HG03457 (cell line): Measurements from ENCODE around the gene BPI.
"Not testable (repeated sequence)": the region's sequence is repeated elsewhere in the genome, so short reads cannot be mapped to it uniquely, and the experiment has no call there.

ENCODE experiments used
- ATAC-seq: cut with Tn5 transposase; IDR thresholded peaks from one replicate; pipeline ENCODE4 v1.9.1; 2021; ENCODE audit warnings: moderate number of reproducible peaks; ENCODE audit not compliant: unreplicated experiment

Gene BPI

DNA sequence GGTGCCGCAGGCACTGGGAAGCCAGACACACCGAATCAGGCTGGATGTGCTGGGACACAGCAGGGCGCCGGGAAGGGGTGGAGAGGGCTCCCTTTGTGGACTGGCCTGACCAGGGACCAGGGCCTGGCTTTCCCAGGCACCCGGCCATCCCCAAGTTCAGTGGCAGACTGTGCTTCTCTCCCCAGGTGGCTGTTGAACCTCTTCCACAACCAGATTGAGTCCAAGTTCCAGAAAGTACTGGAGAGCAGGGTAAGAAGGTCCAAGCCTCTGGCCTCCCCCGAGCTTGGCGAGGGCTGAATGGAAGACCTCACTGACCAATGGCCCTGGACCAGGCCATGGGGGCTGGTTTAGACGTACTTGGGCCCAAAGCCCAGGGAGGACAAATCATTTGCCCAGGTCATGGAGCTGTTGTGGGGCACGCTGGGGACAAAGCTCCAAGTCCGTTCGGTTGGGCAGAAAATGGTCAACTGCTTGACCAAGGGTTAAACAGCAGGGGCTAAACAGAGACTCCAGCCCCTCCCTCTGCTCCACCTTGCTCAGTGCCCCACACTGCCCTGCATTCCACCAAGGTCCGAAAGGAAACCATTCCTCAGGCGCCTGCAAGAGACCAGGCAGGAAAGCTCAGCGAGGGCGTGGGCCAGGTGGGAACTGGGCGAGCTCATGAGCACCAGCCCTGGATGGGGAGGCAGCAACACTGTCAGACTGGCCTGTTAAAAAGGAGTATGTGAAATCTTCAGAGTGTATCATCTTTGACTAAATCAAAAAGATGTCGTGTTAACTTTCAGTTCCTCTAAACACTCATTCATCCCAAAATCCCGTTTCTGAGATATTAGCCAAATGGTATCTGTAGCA, 51.4 kb downstream of the BPI start:
- no peak for ATAC-seq

DNA sequence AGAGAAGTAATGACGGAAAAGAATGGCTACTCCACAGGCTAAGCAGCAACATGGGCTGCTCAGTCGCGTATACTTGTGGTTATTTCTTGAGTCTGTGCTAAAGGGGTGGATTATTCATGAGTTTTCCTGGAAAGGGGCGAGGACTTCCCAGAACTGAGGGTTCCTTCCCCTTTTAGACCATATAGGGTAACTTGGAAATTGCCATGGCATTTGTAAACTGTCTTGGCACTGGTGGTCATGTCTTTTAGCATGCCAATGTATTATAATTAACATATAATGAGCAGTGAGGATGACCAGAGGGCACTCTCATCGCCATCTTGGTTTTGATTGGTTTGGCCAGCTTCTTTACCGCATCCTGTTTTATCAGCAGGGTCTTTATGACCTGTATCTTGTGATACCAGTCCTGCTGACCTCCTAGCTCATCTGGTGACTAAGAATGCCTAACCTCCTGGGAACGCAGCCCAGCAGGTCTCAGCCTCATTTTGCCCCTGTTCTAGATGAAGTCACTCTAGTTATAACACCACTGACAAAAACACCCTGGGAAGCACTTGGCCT, 53.8 kb downstream of the BPI start:
- ATAC-seq, result no peak

DNA sequence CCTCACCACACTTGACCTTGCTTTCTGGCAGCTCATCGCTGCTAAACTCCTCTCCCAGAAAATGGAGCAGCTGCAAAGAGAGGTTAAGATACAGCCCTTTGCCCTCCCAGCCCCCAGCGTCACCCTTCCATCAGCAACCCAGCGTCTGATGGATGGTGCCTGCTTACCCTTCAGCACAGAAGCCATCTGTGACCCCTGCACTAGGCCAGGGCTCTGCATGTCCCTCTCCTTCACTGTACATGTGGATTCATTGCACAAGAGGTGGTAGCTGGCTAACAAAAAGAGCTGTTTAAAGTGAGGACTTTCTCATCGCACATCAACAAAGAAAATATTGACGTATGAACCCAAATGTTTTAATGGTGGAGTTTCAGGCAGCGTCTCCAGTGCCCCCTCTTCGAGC, 54.6 kb downstream of the BPI start:
- ATAC-seq, result no peak

DNA sequence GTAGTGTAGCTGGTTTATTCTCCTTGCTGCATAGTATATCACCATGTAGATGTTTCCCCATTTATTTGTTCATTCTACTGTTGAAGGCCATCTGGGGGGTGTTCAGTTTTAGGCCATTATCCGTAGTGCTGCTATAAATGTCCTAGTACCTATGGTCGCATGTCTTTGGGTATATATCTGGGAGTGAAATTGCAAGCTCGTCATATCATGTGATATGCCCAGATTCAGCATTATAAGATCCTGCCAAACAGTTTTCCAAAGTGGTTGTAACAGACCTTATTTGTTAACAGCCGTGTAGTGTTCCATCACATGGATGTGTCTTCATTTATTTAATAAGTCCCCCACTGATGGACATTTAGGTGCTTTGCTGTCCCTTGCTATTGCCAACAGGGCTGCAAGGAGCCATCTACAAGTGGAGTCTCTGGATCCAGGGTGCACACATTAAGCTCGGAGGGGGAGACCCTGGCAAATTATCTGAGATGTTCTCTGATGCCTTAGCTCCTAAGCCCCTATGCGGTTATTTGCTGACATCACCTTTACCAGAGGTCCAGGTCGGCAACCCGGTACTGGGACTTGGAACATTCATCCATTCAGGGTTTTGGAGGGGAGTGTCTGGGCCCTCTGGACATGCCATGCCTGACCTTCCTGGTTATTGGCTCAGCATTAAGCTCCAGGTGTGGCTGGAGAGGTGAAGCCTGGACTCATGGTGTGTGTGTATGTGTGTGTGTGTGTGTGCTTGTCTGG, 59.2 kb downstream of the BPI start:
- ATAC-seq, result no peak

DNA sequence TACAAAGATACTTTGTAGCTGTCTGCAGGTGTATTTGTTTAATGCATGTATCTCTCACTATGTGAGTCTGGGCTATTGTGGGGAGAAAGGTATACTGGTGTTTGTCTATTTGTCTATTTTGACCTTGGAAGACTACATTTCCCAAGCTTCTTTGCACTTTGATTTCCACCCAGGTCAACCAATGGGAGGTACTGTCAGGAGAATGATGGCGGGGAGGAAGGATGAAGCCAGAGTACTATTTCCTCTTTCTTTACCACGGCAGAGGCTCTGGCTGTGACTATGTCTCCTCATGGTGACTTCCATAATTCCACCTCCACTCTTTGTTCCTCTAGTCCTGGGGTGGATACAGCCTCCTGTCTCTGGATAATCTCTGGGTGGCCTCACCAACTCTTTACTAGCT, 65.4 kb downstream of the BPI start:
- no peak for ATAC-seq

DNA sequence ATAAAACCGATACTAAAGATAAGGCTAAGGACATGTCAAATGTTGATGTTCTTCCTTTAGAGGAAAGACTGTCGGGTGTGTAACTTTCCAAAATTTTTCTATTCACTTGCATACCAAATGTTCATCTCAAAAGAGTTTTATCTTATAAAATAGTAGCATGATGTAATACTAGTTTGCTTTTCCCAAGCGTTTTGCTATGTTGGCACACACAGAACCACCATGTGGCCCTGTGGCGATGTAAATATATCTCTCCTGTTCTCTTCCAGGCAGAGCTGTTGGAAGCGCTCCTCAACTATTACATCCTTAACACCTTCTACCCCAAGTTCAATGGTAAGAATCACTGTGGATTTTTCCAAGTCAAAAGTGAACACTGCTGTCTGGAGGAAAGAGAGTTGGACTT, 68.8 kb downstream of the BPI start:
- no peak for ATAC-seq

DNA sequence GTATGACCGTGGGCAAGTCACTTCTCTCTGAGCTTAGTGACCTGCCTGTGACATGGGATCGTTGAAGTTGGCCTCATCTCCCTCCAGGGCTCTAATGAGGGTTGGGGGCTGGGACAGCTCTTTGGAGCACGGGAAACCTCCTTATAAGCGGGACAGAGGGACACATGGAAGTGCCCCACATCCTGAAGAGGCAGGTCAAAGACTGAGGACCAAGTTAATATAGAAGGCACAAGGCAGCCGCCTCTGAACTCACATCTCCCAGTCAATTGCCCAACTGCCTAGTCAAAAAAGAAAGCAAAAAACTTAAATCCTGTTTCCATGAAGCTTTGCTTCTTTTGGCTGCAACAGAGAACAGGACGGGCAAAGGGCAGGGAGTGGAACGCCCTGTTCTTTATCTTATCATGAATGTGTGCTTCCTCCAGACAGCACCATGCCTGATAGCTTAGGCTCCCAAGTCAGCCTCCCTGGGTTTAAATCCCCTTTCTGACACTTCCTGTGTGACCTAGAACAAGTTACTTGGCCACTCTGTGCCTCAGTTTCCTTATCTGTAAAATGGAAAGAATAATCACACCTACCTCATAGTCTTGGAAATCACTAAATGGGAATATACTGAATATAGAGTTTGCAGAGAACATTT, 69.4 kb downstream of the BPI start:
- ATAC-seq, result no peak

DNA sequence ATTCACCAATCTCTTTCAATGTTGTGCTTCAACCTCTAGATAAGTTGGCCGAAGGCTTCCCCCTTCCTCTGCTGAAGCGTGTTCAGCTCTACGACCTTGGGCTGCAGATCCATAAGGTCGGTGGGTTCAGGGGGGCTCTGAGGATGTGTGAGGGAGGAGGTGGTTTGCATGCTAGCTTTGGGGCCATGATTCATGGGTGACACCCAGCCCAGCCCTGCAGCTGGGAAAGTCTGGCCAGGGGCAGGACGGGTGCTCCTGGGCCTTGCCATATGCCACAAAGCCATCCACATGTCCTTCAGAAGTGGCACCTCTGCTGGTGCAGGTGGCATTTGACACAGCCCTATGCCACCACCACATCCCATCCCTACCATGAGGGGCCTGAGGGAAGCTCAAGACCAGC, 69.9 kb downstream of the BPI start:
- no peak for ATAC-seq

DNA sequence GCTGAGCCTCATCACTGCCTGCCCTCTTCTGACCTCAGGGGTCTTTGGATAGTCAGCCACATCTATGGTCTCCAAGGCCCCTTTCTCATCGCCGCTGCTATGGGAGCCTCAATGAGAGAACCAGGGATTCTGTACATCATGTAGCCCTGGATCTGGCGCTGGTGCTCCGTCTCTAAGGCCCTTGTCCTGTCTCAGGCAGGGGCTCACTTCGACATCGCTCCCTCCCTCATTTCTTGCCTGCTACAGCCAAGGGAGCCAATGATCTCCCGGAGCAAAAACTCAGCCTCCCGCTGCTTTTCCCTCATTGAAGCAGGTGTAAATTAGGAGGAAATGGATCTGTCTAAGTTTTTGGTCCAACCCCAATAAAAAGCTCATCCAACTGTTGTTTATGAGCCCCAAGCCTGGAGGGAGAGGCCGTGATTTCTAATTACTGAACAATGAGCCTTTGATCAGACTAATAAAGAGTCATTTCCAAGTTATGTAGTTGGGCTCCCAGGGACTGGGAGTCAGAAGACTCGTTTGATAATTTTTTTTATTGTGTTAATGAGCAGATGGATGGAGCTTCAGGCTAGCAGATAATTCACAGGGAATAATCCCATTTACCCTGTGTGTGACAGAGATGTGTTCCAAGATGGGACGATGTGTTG, 73.2 kb downstream of the BPI start:
- no peak for ATAC-seq

DNA sequence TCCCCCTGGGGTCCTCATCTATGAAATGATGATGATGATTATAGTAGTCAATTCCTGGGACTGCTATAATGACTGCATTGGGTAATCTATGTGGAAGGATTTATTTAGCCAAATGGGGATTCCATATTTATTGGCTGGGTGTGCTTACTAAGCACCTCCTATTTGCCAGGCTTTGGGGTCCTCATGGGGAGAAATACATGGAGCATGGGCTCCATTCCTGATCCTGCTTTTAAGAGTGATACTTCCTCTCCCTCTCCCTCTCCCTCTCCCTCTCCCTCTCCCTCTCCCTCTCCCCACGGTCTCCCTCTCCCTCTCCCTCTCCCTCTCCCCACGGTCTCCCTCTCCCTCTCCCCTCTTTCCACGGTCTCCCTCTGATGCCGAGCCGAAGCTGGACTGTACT, 73.9 kb downstream of the BPI start:
- not testable (repeated sequence) for ATAC-seq

DNA sequence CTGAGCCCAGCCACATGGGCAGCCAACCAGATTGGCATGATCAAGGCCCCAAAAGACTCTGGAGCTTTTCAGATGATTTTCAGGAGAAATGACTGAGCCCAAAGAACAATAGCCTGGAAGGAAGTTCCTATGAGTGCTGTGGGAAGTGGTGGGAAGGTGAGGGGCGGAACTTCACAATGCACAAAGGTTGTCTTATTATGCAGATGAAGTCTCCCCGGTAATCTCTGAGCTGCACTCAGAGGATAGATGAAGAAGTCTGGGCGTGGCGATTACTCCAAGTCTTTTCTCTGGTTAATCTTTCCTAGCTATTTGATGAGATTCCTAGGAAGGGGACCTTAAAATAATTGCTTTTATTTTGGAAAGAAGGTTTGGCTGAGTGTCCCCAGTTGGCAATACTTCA, 79.2 kb downstream of the BPI start:
- ATAC-seq, result no peak

DNA sequence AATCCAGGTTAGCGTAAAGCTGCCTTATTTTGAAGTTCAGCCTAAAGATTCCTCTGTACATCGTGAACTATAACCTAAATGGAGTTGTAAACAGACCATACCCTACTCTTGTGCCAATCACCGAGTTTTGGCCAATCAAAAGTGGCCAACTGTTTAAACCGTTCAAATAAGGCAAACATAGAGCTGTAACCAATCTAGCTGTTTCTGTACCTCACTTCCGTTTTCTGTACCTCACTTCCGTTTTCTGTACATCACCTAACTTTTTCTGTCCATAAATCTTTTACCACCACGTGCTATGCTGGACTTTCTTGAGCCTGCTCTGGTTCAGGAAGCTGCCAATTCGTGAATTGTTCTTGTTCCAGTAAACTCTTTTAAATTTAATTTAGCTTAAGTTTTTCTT, 82.0 kb downstream of the BPI start:
- ATAC-seq, result no peak

DNA sequence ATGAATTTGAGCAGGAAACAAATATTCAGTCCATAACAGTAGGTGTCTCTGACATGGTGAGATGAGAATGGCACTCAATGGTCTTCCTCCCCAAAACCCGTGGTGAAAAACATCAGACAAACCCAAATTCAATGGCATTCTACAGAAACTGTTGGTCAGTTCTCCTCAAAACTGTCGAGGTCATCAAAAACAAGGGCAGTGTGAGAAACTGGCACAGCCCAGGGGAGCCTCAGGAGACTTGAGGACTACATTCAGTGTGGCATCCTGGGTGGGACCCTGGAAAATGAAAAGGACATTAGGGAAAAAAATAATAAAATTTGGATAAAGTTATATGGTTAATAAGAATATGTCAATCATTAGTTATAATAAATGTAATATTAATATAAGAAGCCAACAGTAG, 82.9 kb downstream of the BPI start:
- ATAC-seq, result no peak
